SK-N-DZ (cell line): ENCODE data around the gene SVIL.
"Not testable (repeated sequence)": the region's sequence is repeated elsewhere in the genome, so short reads cannot be mapped to it uniquely, and the experiment has no call there.

Source experiments
- DNase-seq: peaks from one replicate; pipeline ENCODE4 v3.0.0-alpha.2; 2015; ENCODE audit warnings: low spot score

The SVIL gene

DNA sequence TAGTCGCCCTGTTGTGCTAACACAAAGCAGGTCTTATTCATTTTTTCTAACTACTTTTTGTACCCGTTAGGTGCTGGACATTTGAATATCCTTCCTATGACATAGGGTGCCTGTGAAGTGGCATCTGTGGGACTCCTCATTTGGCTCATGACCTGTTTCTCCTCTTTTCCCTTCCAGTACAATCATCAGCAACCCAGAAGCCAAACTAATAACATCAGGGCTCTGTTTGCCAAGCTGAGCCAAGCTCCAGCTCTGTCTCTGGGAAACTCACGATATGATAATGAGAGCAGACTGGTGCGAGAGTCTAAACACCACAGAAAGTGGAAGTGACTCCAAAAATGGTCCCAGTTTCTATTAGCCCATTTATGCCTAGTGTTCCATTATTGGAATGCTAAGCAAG lies 92.0 kb downstream of the SVIL start:
- no peak for DNase-seq

DNA sequence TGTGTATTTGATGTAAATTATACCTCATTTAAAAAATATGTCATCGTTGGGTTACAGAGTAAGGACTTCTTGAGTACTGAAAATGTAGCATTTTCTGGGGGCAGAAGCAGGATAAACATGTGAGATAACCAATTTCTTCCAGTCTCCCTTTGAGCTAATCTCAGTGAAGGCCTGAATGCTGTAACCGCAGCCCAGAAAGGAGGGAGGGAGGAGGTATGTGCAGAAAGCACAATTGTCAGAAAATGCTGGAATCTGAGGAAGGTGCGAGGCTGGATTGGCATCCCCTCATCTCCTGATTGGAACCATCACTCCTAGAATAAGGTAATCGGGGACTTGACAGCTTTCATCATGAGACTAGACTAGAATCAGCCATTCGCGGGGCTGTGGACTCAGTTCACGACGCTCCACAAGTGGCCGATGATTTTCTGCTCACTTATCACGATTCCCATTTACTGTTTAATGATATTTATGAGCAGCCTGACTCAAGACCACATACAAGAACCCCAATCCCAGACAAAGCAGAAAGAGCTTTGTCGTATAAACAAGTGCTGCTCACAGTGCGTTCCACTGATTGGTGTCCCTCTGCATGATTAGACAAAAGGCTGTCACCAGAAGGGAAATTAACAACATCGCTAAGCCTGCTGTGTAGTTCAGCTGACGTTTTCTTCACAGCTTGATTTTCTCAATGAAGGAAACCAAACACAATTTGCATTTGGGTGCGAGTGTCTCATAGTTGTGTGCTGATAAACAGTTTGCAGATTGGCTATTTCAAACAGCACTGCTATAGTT lies 93.2 kb downstream of the SVIL start:
- no peak for DNase-seq

DNA sequence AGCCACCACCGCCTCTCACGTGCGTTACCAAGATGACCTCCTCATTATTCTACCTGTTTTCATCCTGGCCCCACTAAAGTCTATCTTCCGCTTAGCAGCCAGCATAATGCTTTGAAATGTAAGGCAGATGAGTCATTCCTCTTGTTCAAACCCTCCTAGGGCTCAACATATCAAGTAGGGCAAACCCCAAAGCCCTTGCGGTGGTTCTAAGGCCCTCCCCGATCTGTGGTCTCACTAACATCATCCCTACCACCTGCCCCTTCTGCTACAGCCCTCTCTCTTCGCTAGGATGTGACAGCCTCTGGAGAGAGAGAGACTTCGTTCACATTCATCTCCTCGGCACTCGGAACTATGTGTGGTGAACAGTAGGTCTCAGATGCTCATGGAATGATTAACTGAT lies 94.8 kb downstream of the SVIL start:
- no peak for DNase-seq

DNA sequence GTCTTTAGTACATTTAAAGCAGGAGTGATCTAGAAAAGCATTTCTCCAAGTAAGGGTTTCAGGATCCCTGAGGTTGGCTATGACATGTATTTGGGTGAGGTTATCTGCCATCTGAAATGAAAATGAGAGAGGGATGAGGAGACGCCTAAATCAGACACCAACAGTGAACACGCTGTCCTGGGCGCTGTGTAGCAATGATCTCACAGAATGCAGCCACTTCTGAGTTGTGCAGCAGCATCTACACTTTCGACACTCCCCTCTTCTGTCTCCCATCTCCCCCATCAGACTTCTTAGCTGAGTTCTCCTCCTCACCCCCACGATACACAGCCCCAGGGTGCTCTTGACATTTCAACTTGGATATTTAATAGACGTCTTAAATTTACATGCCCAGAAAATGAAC lies 95.4 kb downstream of the SVIL start:
- DNase-seq = no peak

DNA sequence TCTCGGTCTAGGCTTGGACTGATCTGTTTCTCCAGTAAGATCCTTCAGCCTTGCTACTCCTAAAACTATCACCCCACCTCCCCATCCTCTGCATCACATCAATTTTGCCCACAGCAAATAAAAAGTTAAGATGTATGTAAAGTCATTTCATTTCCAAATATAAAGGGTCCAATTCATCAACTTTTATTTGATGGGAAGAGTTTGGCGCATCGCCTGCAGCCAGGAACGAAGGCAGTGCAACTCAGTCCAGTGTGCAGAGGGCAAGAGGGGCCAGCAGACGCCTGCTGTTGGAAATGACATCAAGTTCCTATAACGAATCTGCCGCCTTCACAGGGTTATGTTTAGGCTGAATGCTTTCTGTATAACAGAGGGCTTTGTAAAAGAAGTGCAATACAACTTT lies 97.0 kb downstream of the SVIL start:
- DNase-seq = no peak

DNA sequence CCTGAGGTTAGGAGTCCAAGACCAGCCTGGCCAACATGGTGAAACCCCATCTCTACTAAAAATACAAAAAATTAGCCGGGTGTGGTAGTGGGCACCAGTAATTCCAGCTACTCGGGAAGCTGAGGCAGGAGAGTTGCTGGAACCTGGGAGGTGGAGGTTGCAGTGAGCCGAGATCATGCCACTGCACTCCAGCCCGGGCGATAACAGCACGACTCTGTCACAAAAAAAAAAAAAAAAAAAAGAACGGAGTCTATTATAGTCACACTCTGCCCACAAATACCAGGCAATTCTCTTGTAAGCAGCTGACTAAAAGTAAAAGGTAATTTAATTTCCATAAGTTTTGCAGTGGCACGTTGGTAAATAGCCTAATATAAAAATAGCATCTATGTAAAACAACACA lies 98.1 kb downstream of the SVIL start:
- DNase-seq = not testable (repeated sequence)

DNA sequence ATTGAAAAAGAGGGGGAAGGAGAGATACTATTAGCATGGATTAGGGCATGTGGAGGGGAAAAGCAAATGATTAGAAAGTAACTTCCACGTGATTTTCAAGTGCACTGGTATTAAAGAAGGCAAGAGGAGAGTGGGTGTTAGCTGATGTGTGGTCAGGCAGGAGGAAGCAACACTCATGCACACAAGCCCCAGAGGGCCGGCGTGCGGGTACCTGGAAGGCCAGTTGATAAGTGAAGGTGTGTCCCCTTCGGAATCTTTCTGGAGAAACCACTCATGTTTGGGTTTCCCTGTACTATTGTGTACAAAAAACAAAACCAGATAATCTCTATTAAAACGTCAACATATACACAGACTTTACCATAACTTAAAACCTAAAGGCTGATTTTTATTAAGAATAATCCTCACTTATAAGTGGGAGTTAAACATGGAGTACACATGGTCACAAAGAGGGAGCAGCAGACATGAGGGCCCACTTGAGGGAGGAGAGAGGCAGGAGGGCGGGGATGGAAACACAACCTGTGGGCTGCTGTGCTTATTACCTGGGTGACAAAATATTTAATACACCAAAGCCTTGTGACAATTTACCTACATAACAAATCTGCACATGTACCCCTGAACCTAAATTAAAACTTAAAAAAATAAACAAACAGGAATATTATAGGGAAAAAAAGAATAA lies 98.9 kb downstream of the SVIL start:
- no peak for DNase-seq

DNA sequence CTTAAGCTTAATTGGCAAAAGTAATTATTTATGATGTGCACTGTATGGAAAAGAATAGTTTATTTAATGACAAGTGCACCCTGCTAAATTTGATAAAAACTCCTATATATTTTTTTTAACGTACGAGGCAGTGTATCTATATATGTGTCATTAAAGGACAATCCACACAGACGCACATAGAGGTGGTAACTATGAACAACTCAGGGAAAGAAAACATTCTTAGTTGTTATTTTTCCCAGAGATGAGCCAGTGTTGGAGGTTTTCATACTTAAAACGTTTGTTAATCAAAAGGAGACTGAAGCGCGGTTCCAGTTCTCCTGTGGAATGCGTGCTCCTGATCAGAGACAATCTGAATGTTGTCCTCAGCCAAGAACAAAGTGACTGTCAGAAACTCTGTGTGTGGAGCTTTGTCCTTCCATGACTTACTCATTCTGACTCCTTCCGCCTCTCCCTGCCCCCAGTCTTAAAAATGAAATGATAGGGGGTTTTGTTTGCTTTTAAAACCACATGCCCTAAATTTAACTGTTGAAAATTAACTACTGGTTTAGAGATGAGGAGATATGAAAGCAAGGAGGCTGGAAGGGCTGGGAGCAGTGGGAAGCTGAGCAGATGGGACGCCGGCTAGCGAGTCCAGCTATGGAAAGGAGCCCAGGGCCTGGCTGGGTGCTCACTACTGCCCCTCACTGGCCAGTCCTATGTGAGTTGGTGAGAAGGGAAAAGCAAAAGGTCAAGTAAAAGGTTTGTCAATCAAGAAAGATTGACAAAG lies 99.6 kb downstream of the SVIL start:
- DNase-seq = peak; percentile 25

DNA sequence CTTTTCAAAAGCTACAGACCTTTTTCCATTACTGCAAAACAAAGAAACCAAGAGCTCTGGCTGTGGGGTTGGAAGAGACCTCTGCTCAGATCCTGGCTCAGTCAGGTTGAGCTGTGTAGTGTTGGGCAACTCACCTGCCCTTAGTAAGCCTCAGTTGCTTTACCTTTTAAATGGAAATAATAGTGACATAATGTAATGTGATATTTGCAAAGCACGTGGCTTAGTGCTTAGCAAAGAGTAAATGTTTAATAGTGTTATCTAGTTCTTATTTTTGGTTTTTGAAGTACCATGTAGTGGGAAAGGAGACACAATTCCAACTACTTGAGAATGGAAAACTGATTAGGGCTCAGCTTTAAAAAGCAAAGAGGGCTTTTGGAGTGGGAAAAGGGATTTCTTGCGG lies 100.2 kb downstream of the SVIL start:
- no peak for DNase-seq

DNA sequence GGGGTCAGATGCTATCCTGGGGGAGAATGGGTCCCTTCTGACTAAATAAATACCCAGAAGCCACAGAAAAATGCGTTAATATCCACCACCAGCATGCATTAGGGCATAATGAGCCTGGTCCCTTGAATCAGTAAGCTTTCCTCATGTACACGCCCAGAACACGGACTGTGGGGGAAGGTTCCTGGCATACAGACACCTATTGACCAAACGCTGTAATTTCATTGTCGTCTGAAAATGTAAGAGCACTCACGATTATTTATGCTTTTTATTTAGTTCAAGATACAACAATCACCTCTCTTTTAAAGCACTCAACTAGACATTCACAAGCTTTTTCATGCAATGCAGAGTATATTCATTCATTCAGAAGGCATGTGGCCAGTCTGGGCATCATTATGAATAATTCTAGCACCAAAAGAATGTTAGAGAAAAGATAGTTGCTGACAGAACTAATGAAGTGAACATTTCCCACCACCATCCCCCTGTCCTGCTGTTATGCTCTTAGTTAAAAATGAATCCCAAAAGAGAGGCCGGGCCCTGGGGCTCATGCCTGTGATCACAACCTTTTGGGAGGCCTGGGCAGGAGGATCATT lies 101.0 kb downstream of the SVIL start:
- no peak for DNase-seq

DNA sequence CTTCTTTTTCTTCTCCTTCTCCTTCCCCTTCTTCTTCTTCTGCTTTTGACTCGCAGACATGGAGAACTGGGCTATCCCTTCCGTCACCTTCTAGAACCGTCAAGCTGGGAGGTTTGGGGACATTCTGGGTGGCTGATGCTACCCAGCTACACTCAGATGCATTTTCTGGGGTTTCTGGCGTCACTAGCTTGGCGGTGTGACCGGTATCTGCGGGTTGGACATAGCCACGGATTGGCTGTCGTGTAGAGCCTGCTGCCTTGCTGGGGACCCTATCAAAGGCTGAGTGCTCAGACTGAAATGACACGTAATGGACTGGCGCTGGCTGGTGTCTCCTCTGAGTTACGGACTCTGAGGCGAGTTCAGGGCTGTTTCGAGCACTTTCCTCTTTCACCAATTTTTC lies 101.7 kb downstream of the SVIL start:
- no peak for DNase-seq

DNA sequence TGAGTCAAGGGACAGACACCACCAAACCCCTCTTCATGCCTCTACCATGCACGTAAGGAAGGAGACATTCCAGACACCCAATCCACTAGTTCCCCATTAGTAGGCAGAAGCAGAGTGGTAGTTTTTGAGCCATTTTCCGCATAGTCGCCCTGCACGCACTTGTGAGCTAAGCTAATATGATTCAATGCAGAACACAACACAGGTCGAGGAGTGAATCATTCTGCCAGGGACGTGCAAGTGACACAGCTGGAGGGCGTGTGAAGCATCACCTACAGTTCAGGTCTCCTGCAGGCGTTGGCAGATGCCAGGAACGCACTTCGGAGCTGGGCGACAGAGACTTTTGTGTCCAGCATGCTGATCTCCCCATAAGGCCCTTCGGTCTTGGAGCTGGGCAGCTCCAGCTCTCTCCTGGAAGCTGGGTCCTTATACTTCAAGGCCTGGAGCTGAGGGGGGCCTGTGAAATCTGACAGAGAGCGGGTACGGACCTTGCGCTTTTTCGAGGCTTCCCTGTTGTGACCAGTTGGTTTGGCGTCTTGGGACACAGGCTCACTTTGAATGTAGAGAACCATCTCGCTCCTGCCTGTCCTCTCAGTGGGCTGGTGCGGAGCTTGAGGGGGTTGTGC lies 102.4 kb downstream of the SVIL start:
- no peak for DNase-seq

DNA sequence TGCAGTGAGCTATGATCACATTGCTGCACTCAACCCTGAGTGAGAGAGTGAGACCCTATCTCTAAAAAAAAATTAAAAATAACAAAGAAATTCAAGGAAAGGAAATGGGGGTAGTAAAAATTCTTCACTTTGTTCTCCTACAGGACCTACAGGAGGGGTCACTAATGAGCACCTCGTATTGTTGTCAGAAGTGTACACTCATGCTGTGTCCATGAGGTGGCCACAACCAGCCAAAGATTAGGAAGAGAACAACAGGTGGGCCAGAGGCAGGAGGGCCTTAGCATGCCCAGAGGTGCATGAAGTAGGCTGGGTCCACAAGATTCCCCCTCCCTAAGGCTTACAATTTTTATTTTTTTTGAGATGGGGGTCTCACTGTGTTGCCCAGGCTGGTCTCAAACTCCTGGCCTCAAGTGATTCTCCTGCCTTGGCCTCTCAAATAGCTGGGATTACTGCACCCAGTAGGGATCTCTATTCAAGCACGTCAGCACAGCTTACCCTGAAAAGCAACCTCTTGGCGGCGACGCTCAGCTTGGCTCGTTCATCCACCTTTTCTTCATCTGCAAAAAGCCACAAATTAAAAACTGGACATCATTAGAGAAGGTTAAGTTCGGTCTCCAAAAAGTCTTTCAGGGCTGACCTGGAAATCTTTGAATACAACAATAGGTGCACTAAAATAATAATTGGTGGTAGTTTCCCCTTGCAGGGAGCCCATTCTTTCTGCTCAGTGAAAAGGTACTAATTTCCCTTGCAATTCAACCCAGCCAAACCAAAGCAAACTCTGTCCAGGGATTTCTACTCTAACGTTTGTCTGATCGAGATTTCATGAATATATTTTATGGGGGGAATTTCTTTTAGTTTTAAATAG lies 104.4 kb downstream of the SVIL start:
- no peak for DNase-seq

DNA sequence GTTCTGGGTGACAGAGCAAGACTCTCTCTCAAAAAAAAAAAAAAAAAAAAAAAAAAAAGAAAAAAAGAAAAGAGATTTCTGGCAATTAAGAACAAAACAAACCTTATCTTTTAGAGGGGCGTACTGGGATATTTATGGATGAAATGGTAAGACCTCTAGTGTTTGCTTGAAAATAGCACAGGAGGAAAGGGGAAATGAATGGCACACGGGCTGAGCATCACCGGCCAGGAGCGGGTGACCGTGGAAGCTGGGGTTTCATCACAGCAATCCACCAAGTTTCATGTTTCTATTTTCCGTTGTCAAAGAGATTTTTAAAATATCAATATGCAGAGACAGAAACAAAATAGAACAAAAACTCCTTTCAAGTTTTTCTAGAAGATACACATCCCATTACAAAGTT lies 105.6 kb downstream of the SVIL start:
- DNase-seq = no peak

DNA sequence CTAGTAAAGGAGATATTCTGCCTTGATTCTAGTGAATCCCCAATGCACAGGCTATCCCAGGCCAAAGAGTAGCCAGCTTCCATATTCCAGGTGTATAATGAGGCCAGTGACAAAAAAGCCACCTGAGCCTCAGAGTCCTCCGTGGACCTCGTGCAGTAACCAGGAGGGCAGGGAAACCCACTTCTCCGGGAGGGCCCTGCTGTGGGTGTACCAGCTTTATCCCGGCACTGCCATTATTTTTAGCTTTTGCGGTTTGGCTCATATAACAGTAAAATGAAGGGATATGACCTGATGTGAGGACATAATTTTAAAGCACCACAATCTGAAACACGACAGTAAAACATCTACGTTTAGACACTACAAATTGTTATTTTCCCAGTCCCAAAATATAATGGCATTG lies 109.0 kb downstream of the SVIL start:
- DNase-seq = no peak

DNA sequence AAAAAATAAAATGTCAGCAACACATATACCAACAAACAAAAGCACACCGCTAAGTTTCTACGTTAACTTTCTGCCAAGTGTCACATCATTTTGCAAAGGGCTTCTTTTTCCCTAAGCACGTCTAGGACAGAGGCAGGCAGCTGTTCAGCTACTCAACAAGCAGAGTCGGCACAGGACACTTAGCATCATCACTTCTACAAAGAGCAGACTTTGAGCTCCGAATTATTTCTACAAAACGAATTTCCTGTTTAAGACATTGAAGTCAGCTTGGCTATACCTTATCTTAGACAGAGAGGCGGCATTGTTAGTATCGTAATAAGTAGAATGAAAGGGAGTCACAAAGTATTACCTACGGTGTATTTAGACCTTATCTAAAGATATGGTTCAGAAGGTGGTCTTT lies 110.1 kb downstream of the SVIL start:
- no peak for DNase-seq

DNA sequence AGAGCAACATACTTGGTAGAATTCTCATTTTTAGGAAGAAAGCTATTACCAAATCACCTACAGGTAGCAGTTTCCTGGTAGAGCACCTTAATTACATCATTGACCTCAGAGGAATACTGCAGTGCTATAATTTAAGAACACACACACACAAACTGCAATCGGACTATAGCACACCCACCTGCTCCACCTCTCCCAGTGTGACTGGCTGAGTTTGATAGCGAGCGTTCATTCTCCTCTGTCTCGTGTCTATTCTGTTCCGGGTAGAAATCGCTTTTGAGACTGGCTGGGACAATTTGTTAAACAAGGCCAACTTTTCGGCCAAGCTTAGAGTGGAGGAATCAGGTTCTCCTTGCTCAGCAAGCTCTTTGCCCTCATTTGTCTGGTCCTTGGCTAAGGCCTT lies 110.5 kb downstream of the SVIL start:
- no peak for DNase-seq

DNA sequence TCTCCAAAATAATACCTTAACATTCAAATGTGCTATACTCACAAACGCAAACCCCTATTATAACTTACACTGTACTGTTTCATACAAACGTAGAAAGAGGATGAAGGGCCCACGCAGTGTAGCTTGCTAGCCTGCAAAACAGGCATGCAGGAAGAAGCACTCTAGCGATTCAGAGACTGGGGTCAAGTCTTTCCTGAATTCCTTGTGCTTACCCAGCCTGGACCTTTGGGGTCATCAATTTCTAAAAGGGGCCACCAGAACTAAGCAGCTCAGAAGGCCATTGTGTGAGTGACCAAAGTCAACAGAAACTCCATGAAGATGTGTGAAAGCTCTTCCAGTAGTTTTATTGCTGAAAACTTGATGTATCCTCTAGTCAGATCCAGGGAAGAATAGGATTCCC lies 111.9 kb downstream of the SVIL start:
- DNase-seq = no peak

DNA sequence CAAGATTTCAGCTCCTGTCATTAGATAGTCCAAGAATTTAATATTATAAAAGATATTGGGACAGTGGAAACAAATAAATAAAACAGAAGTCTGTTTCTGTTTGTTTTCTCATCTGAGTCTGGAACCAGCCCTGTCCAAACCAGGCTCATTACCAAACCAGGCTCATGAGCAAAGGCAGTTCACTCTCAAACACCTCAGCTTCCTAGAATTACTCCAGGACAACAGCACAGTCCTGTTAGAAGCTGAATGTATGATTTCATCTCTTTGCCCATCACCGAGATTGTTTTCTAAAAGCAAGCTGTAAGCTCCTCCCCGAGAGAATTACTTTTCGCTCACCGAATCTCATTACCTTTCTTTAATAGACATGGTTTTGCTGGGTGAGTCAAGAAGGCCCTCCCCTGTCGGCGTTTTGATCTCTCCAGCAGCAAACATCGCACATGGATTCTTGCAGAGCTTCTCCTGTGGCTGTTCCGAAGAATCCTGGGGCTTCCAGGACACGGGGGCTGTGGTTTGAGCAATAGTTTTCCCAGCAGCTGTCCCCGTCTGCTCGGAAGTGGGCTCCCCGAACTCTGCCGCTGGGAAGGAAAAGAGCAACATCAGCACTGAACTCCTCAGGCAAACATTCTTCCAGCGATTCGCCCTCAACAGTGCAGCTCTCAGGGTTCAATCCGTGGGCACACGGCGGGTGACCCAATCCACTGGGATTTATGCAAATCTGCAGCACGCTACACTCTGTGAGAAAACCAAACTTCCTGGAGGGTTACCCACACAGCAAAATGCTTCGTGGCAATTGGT lies 112.5 kb downstream of the SVIL start:
- DNase-seq = no peak

DNA sequence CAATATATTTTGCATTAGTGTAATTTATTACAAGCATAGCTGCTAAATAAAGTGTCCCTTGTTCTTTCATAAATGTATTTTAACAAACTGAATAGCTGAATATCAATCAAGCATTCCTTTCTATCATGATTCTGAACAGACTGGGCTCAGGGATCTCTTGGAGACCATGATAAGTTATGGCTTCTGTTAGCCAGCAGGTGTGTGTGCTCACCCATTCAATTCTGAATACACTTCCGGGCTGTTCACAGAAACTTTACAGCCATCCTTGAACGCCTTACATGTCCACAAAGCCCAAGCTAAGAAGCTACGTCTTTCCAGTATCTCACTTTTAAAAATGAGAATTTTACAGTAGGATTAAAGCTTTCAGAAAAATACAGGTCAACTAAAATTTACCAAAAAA lies 115.1 kb downstream of the SVIL start:
- no peak for DNase-seq
